Chondrocyte (in vitro differentiated cells): ENCODE results near the gene CHID1. TPM values are rescaled to one million over a fixed set of nuclear protein-coding genes. Genes with fewer than 3 reads are reported as not detected.

ENCODE experiments used
- DNase-seq: peaks from one replicate; pipeline ENCODE4 v3.0.0; 2021; ENCODE audit warnings: mixed read lengths, low spot score
- H3K27ac Mint-ChIP-seq: one replicate; pipeline ENCODE4 v1.8.0; 2021; ENCODE audit warnings: mild to moderate bottlenecking, moderate library complexity, mixed read lengths; ENCODE audit not compliant: unreplicated experiment
- H3K27me3 Mint-ChIP-seq: 2 replicates; pipeline ENCODE4 v1.8.0; 2021; ENCODE audit warnings: low read depth, mixed read lengths
- H3K36me3 Mint-ChIP-seq: 2 replicates; pipeline ENCODE4 v1.8.0; 2021; ENCODE audit warnings: low read depth, mixed read lengths
- H3K4me1 Mint-ChIP-seq: 2 replicates; pipeline ENCODE4 v1.8.0; 2021; ENCODE audit warnings: low read depth, mild to moderate bottlenecking, mixed read lengths
- H3K4me3 Mint-ChIP-seq: one replicate; pipeline ENCODE4 v1.8.0; 2021; ENCODE audit warnings: mild to moderate bottlenecking, moderate library complexity, mixed read lengths; ENCODE audit not compliant: unreplicated experiment
- H3K9me3 Mint-ChIP-seq: 2 replicates; pipeline ENCODE4 v1.8.0; 2021; ENCODE audit warnings: low read depth, mixed read lengths
- CTCF ChIP-seq: fragments of 200-600 bp; sonication (generic); IDR thresholded peaks from 2 replicates; pipeline ENCODE4 v1.5.0; 2021; ENCODE audit warnings: antibody characterized with exemption, mild to moderate bottlenecking, moderate library complexity
- long read RNA-seq: library from polyadenylated mRNA; stranded (forward); transcript quantifications from one replicate; pipeline ENCODE4 v2.0.0, GENCODE V29; 2021
- total RNA-seq: library from RNA; stranded (reverse); gene quantifications from 3 replicates; pipeline ENCODE4 v1.2.1, GENCODE V29; 2021

Gene CHID1
- total RNA-seq: 87.6 to 115 TPM (median 90.3 TPM) in 3 replicates
- long read RNA-seq, transcript CHID1-201 (13 exons, 3,374 nt): major isoform, 113 of 201 reads
- long read RNA-seq, transcript CHID1-202 (12 exons, 1,289 nt): minor isoform, 8 of 201 reads
- long read RNA-seq, transcript CHID1-203 (14 exons, 1,477 nt): minor isoform, 11 of 201 reads
- long read RNA-seq, partial matches to known transcripts: 17 of 201 reads
- long read RNA-seq, other reads (novel, unspliced or antisense): 51 of 201 reads

GRCh38 chr11:910589-911030 is at the start of gene CHID1:
Gene CHID1 (minus strand): TSS chr11:910810. CDS start chr11:904816, 5,994 bp downstream.
- no peaks in the 10 kb centered on the region for H3K9me3 Mint-ChIP-seq
- H3K27ac Mint-ChIP-seq: peak within 1 kb of the TSS; percentile 77
- H3K4me3 Mint-ChIP-seq: peak within 1 kb of the TSS; percentile 89
- DNase-seq: no peak
- no peak for TF ChIP-seq CTCF
- peaks cover 3% of the 10 kb centered on the region for H3K36me3 Mint-ChIP-seq
- no peaks in the 10 kb centered on the region for H3K27me3 Mint-ChIP-seq
- peaks cover 11% of the 10 kb centered on the region for H3K4me1 Mint-ChIP-seq

- Mint-ChIP-seq H3K27me3 (no peaks in the 10 kb centered on the region), H3K36me3 (peaks cover 10% of the 10 kb centered on the region), H3K4me3 (no peak overlapping the region), H3K4me1 (peaks cover 28% of the 10 kb centered on the region), H3K9me3 (no peaks in the 10 kb centered on the region), H3K27ac (no peak overlapping the region)
- no peak for DNase-seq
- no peak for TF ChIP-seq CTCF
Measured at GRCh38 chr11:959608-960007, 49.0 kb upstream of the CHID1 start.

GRCh38 chr11:959027-959426 is 48.4 kb upstream of the CHID1 start:
- no peaks in the 10 kb centered on the region for H3K9me3 Mint-ChIP-seq
- H3K36me3 Mint-ChIP-seq: peaks cover 8% of the 10 kb centered on the region
- no peak overlapping the region for H3K4me3 Mint-ChIP-seq
- peaks cover 34% of the 10 kb centered on the region for H3K4me1 Mint-ChIP-seq
- no peak for DNase-seq
- H3K27ac Mint-ChIP-seq: no peak overlapping the region
- H3K27me3 Mint-ChIP-seq: no peaks in the 10 kb centered on the region
- no peak for TF ChIP-seq CTCF

- H3K9me3 Mint-ChIP-seq: no peaks in the 10 kb centered on the region
- H3K36me3 Mint-ChIP-seq: peaks cover 5% of the 10 kb centered on the region
- H3K27ac Mint-ChIP-seq: no peak overlapping the region
- TF ChIP-seq CTCF: no peak
- no peaks in the 10 kb centered on the region for H3K27me3 Mint-ChIP-seq
- peaks cover 39% of the 10 kb centered on the region for H3K4me1 Mint-ChIP-seq
- no peak overlapping the region for H3K4me3 Mint-ChIP-seq
- DNase-seq: no peak
Measured at GRCh38 chr11:958101-958500, 47.5 kb upstream of the CHID1 start.

GRCh38 chr11:957212-957920 is 46.8 kb upstream of the CHID1 start:
- Mint-ChIP-seq H3K4me1 (peaks cover 46% of the 10 kb centered on the region), H3K9me3 (no peaks in the 10 kb centered on the region), H3K27me3 (no peaks in the 10 kb centered on the region), H3K4me3 (no peak overlapping the region), H3K36me3 (peaks cover 3% of the 10 kb centered on the region), H3K27ac (peak overlapping the region; percentile 37)
- TF ChIP-seq CTCF: no peak
- no peak for DNase-seq
